GM12878 (cell line): ENCODE measurements around the gene EEF1AKMT2. TPM values are rescaled to one million over a fixed set of nuclear protein-coding genes. Genes with fewer than 3 reads are reported as not detected.
A peak's percentile ranks its signal among the peaks of the same experiment; 100 is the strongest.

Experiments used
- ATAC-seq: fragments of 200-7000 bp; cut with Tn5 transposase; 3 replicates; pipeline ENCODE4 v1.9.1; 2020; ENCODE audit warnings: mild to moderate bottlenecking, moderate library complexity
- BruUV-seq: library from RNA; stranded (reverse); fragments of 400-500 nt; replicated peaks from 2 replicates; lab custom pipeline; 2021; lab: Mats Ljungman, UMichigan
- CTCF ChIA-PET: fragments of 300-600 bp; sonication (Branson Sonifier 250); formaldehyde crosslinking; extraction: SDS; loops from one replicate; lab custom pipeline; 2021; ENCODE audit warnings: inconsistent platforms; lab: Yijun Ruan, JAX
- POLR2A ChIA-PET: fragments of 350-600 bp; formaldehyde crosslinking; extraction: SDS; loops from one replicate; lab custom pipeline; 2021; ENCODE audit warnings: inconsistent platforms; lab: Charles Lee
- RAD21 ChIA-PET: fragments of 300-600 bp; sonication (Branson Sonifier 250); formaldehyde crosslinking; loops from one replicate; lab custom pipeline; 2023; ENCODE audit warnings: antibody characterized with exemption; ENCODE audit not compliant: unreplicated experiment; lab: Charles Lee
- SMC1A ChIA-PET: fragments of 300-600 bp; sonication (Branson Sonifier 250); formaldehyde crosslinking; loops from one replicate; lab custom pipeline; 2023; ENCODE audit not compliant: unreplicated experiment, uncharacterized antibody; lab: Charles Lee
- DNase-seq: peaks from one replicate; pipeline ENCODE4 v3.0.0-alpha.2; 2011; ENCODE audit warnings: low read depth, low spot score
- FAIRE-seq: peaks from 3 replicates; lab custom pipeline; 2011; peaks lifted over from hg19 to GRCh38; lab: Jason Lieb, UNC
- H2AFZ ChIP-seq: 2 replicates; pipeline ENCODE4 v1.6.0; 2011; ENCODE audit warnings: low read depth, low read length, control low read depth; ENCODE audit not compliant: control insufficient read depth
- H3K27ac ChIP-seq: 2 replicates; pipeline ENCODE4 v1.5.1; 2011; ENCODE audit warnings: control low read depth; ENCODE audit not compliant: control insufficient read depth, insufficient read depth
- H3K27me3 ChIP-seq, 2 experiments: replicated peaks in 1 of 2; 2 replicates each; pipeline versions ENCODE4 v1.6.0 to v1.6.1; 2011; ENCODE audit warnings: low read length in 1 of 2; ENCODE audit not compliant: control insufficient read depth in 2 of 2, insufficient read depth in 2 of 2
- H3K36me3 ChIP-seq, 2 experiments: 2 replicates each; pipeline ENCODE4 v1.5.1; 2011; ENCODE audit warnings: low read length in 1 of 2; ENCODE audit not compliant: control insufficient read depth in 2 of 2, insufficient read depth in 2 of 2
- H3K4me1 ChIP-seq: 2 replicates; pipeline ENCODE4 v1.6.1; 2011; ENCODE audit warnings: mild to moderate bottlenecking, low read length, moderate library complexity, mixed read lengths; ENCODE audit not compliant: control insufficient read depth, insufficient read depth
- H3K4me2 ChIP-seq: 2 replicates; pipeline ENCODE4 v1.6.0; 2011; ENCODE audit warnings: control low read depth; ENCODE audit not compliant: control insufficient read depth, insufficient read depth
- H3K4me3 ChIP-seq: fragments of 200-600 bp; sonication (generic); 2 replicates; pipeline ENCODE4 v1.5.1; 2016
- H3K79me2 ChIP-seq: 2 replicates; pipeline ENCODE4 v1.6.0; 2011; ENCODE audit warnings: low read length; ENCODE audit not compliant: control insufficient read depth, insufficient read depth
- H3K9ac ChIP-seq: 2 replicates; pipeline ENCODE4 v1.8.0; 2011; ENCODE audit warnings: low read length, control low read depth, mixed read lengths; ENCODE audit not compliant: control insufficient read depth, insufficient read depth
- H3K9me3 ChIP-seq: replicated peaks from 3 replicates; pipeline ENCODE4 v1.5.1; 2011; ENCODE audit warnings: mild to moderate bottlenecking, low read length; ENCODE audit not compliant: control insufficient read depth, insufficient read depth
- H4K20me1 ChIP-seq: 2 replicates; pipeline ENCODE4 v1.6.0; 2011; ENCODE audit not compliant: control insufficient read depth, insufficient read depth
- E2F4 ChIP-seq: IDR thresholded peaks from 2 replicates; pipeline ENCODE4 v1.6.1; 2012; ENCODE audit warnings: low read depth, low read length, improper control_type of control experiment
- MLLT1 ChIP-seq: fragments of 450-650 bp; IDR thresholded peaks from 2 replicates; pipeline ENCODE4 v1.6.1; 2016; ENCODE audit warnings: mild to moderate bottlenecking
- NFYA ChIP-seq: IDR thresholded peaks from 2 replicates; pipeline ENCODE4 v1.6.1; 2011; ENCODE audit warnings: low read depth, mild to moderate bottlenecking, low read length, improper control_type of control experiment, borderline replicate concordance
- ZBTB11 ChIP-seq: fragments of 450-650 bp; formaldehyde crosslinking; IDR thresholded peaks from 2 replicates; pipeline ENCODE4 v1.5.0; 2022; ENCODE audit warnings: mild to moderate bottlenecking, missing genetic modification characterization
- WGBS: methylation state at CpG from one replicate; pipeline ENCODE4 v1.1.6; 2016; ENCODE audit warnings: low lambda C conversion rate; ENCODE audit not compliant: insufficient replicate concordance, insufficient coverage; ENCODE audit errors: missing lambda C conversion rate; 5-methylcytosine and 5-hydroxymethylcytosine counted together
- in situ Hi-C: fragments of 300-500 bp; cut with MboI; formaldehyde crosslinking; loops from 9 replicates; pipeline ENCODE4 v1.14.3; 2018; ENCODE audit warnings: mixed read lengths
- intact Hi-C: fragments of 100-400 bp; cut with micrococcal nuclease; formaldehyde crosslinking; loops from one replicate; pipeline ENCODE4 v1.14.2; 2022; ENCODE audit not compliant: unreplicated experiment
- polyA plus RNA-seq, 11 experiments: library from polyadenylated mRNA; depleted of rRNA in 4 of 11; unstranded in 6 of 11; stranded (reverse) in 5 of 11; fragments of >200 nt; fragmentation: Nextera tagmentation in 4 of 11; fragmentation: Illumina TruSeq in 1 of 11; extraction: Ambion mirVana in 4 of 11; extraction: Trizol in 1 of 11; gene quantifications; 1 replicate in 1 of 11; 2 replicates in 10 of 11; pipeline versions ENCODE4 v1.2.1 to v1.2.3, GENCODE V29; 2011 to 2016; ENCODE audit warnings: inconsistent platforms in 2 of 11, missing spikeins in 2 of 11, low read depth in 1 of 11
- total RNA-seq, 4 experiments: library from RNA; depleted of rRNA in 3 of 4; stranded (reverse); fragments of >200 nt in 3 of 4; fragmentation: Illumina TruSeq in 1 of 4; extraction: Trizol in 1 of 4; gene quantifications; 2 replicates each; pipeline versions ENCODE4 v1.2.1 to v1.2.3, GENCODE V29; 2013 to 2021

The EEF1AKMT2 gene
- total and polyA plus RNA-seq, 10 of the 15 experiments (the other 5 are each of a cell fraction or from before 2014, with no cell fraction given), result 9.1 to 29.3 (median 23.6) TPM

- TF ChIP-seq ZBTB11 (CRISPR knock-in tag) (no peak), E2F4 (no peak)
- TF ChIP-seq, all 136 proteins: peak for 0
Measured at GRCh38 chr10:124754227-124754626, 37.5 kb downstream of the EEF1AKMT2 start (continued).

- Histone ChIP-seq H2AFZ (peak overlapping the region; percentile 2), H3K27ac (peak overlapping the region; percentile 33), H3K9ac (no peak overlapping the region), H3K79me2 (no peaks in the 10 kb centered on the region), H3K4me3 (peak overlapping the region; percentile 39), H4K20me1 (no peaks in the 10 kb centered on the region), H3K36me3 (no peaks in the 10 kb centered on the region; a peak in 2 of 4 replicates), H3K9me3 (no peaks in the 10 kb centered on the region), H3K4me2 (peak overlapping the region; percentile 51), H3K27me3 (no peaks in the 10 kb centered on the region), H3K4me1 (peaks cover 4% of the 10 kb centered on the region; the same call in 1 of the 2 replicates)
- ChIA-PET CTCF (interaction anchor here (0.7 to 6.9 kb wide), 19 partner anchors 8 to 289 kb away, joined by 3 to 149 read pairs (median 3); partner anchors contain the start of gene EEF1AKMT2), POLR2A (interaction anchor here (0.8 to 1.7 kb wide), 10 partner anchors 8 to 61 kb away, joined by 3 to 5 read pairs (median 3); no protein-coding TSS in a partner anchor), SMC1A (interaction anchor here (0.7 to 3.8 kb wide), 29 partner anchors 9 to 218 kb away, joined by 3 to 20 read pairs (median 5); partner anchors contain the start of gene EEF1AKMT2), RAD21 (interaction anchor here (0.6 to 2.8 kb wide), 17 partner anchors 8 to 970 kb away, joined by 3 to 12 read pairs (median 4); partner anchors contain the start of gene EDRF1)
- no peak for DNase-seq
- intact Hi-C loops (loop anchor here (2.0 to 10.0 kb wide), 2 partner anchors 168 to 754 kb away; no protein-coding TSS in a partner anchor), in situ Hi-C loops (no loop called here)
- FAIRE-seq, result peak; percentile 65
- peak; percentile 68 for ATAC-seq
- 34% methylated on average over 4 of the region's 4 CpGs for WGBS
- BruUV-seq, result no TSS peak
- TF ChIP-seq MLLT1 (peak; percentile 95), NFYA (no peak)
Measured at GRCh38 chr10:124748953-124749645, 42.6 kb downstream of the EEF1AKMT2 start.
